Chondrocyte (in vitro differentiated cells): Measurements from ENCODE around the gene B3GNT9. TPM values are rescaled to one million over a fixed set of nuclear protein-coding genes. Genes with fewer than 3 reads are reported as not detected.
A peak's percentile ranks its signal among the peaks of the same experiment; 100 is the strongest.

ENCODE experiments used
- DNase-seq: peaks from one replicate; pipeline ENCODE4 v3.0.0; 2021; ENCODE audit warnings: mixed read lengths, low spot score
- H3K27ac Mint-ChIP-seq: one replicate; pipeline ENCODE4 v1.8.0; 2021; ENCODE audit warnings: mild to moderate bottlenecking, moderate library complexity, mixed read lengths; ENCODE audit not compliant: unreplicated experiment
- H3K27me3 Mint-ChIP-seq: 2 replicates; pipeline ENCODE4 v1.8.0; 2021; ENCODE audit warnings: low read depth, mixed read lengths
- H3K36me3 Mint-ChIP-seq: 2 replicates; pipeline ENCODE4 v1.8.0; 2021; ENCODE audit warnings: low read depth, mixed read lengths
- H3K4me1 Mint-ChIP-seq: 2 replicates; pipeline ENCODE4 v1.8.0; 2021; ENCODE audit warnings: low read depth, mild to moderate bottlenecking, mixed read lengths
- H3K4me3 Mint-ChIP-seq: one replicate; pipeline ENCODE4 v1.8.0; 2021; ENCODE audit warnings: mild to moderate bottlenecking, moderate library complexity, mixed read lengths; ENCODE audit not compliant: unreplicated experiment
- H3K9me3 Mint-ChIP-seq: 2 replicates; pipeline ENCODE4 v1.8.0; 2021; ENCODE audit warnings: low read depth, mixed read lengths
- total RNA-seq: library from RNA; stranded (reverse); gene quantifications from 3 replicates; pipeline ENCODE4 v1.2.1, GENCODE V29; 2021
- TF ChIP-seq, protein P1 (sequence below): fragments of 200-600 bp; sonication (generic); IDR thresholded peaks from 2 replicates; pipeline ENCODE4 v1.5.0; 2021; ENCODE audit warnings: antibody characterized with exemption, mild to moderate bottlenecking, moderate library complexity

Gene B3GNT9
- total RNA-seq, 1 donor from 2014 or later = 41.4 TPM

DNA sequence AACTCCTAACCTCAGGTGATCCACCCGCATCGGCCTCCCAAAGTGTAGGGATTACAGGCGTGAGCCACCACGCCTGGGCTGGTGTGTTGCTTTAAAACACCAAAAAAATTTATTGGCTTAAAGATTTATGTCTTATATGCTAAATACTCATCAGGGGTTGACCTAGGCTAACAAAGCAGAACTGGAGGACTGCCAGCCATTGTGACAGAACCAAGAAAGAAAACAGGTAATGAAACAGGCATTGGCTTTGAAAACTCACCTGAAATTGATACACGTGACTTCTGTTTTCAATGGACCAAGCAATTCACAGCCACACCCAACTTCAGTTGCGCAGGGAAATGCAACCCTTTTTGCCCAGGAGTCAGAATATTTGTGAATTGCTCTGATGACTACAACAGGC is 46.0 kb downstream of the B3GNT9 start:
- no peak overlapping the region for H3K27ac Mint-ChIP-seq
- DNase-seq = no peak
- H3K36me3 Mint-ChIP-seq = peaks cover 4% of the 10 kb centered on the region
- no peaks in the 10 kb centered on the region for H3K9me3 Mint-ChIP-seq
- TF ChIP-seq, protein P1, sequence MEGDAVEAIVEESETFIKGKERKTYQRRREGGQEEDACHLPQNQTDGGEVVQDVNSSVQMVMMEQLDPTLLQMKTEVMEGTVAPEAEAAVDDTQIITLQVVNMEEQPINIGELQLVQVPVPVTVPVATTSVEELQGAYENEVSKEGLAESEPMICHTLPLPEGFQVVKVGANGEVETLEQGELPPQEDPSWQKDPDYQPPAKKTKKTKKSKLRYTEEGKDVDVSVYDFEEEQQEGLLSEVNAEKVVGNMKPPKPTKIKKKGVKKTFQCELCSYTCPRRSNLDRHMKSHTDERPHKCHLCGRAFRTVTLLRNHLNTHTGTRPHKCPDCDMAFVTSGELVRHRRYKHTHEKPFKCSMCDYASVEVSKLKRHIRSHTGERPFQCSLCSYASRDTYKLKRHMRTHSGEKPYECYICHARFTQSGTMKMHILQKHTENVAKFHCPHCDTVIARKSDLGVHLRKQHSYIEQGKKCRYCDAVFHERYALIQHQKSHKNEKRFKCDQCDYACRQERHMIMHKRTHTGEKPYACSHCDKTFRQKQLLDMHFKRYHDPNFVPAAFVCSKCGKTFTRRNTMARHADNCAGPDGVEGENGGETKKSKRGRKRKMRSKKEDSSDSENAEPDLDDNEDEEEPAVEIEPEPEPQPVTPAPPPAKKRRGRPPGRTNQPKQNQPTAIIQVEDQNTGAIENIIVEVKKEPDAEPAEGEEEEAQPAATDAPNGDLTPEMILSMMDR = no peak
- H3K4me3 Mint-ChIP-seq = no peak overlapping the region
- H3K4me1 Mint-ChIP-seq = peaks cover 11% of the 10 kb centered on the region
- H3K27me3 Mint-ChIP-seq = no peaks in the 10 kb centered on the region

DNA sequence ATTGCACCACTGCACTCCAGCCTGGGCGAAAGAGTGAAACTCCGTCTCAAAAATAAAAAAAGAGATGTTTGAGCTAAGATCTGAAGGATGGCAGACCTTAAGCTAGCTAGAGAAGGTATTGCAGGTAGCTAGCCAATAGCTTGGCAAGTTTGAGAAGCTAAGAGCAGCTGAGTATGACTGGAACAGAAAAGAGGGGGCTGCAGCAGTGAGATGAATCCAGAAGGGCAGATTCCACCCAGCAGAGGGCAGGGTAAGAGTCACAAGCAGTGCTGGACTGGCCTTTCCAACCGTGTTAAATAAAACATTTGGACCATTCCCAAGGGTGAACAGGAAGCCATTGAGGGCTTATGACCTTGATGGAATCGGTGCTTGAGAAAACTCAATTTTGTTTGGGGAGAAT is 46.7 kb downstream of the B3GNT9 start:
- Mint-ChIP-seq H3K4me3 (no peak overlapping the region), H3K4me1 (peaks cover 6% of the 10 kb centered on the region), H3K36me3 (peaks cover 4% of the 10 kb centered on the region), H3K27me3 (no peaks in the 10 kb centered on the region), H3K9me3 (no peaks in the 10 kb centered on the region), H3K27ac (no peak overlapping the region)
- DNase-seq = no peak
- TF ChIP-seq, protein P1 = peak; percentile 68

DNA sequence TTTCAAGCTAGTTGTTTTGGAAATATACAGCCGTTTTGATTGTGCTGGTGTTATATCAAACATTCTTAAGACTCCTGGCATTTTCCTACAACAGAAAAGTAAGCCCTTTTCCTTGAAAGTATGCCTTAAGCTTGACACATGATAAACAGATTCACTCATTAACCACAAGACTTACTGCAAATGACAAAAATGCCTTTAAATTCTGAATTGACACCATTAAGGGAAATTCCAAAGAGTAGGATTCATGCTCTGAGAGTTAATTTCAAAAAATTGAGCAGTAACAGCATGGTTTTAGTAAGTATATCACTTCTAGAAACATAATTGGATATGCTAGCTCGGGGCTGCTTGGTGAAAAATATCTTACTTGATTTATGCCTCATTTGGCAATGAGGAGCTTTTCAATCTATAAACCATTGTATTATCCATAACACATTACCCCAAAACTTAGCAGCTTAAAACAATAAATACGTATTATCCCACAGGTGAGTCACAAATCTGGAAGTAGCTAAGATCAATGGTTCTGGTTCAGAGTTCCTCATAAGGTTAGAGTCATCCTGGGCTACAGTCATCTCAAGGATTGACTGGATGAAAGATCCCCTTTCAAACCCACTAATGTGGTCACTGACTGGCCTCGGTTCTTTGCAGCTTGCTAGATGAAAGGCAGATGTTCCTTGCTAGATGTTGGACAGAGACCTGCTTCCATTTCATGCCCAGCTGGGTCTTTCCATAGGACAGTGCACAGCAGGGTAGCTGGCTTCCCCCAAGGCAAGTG is 49.3 kb downstream of the B3GNT9 start:
- no peak overlapping the region for H3K4me3 Mint-ChIP-seq
- no peaks in the 10 kb centered on the region for H3K9me3 Mint-ChIP-seq
- H3K36me3 Mint-ChIP-seq = peaks cover 4% of the 10 kb centered on the region
- peaks cover 4% of the 10 kb centered on the region for H3K4me1 Mint-ChIP-seq
- H3K27ac Mint-ChIP-seq = no peak overlapping the region
- H3K27me3 Mint-ChIP-seq = no peaks in the 10 kb centered on the region
- DNase-seq = no peak
- TF ChIP-seq, protein P1 = peak; percentile 45

DNA sequence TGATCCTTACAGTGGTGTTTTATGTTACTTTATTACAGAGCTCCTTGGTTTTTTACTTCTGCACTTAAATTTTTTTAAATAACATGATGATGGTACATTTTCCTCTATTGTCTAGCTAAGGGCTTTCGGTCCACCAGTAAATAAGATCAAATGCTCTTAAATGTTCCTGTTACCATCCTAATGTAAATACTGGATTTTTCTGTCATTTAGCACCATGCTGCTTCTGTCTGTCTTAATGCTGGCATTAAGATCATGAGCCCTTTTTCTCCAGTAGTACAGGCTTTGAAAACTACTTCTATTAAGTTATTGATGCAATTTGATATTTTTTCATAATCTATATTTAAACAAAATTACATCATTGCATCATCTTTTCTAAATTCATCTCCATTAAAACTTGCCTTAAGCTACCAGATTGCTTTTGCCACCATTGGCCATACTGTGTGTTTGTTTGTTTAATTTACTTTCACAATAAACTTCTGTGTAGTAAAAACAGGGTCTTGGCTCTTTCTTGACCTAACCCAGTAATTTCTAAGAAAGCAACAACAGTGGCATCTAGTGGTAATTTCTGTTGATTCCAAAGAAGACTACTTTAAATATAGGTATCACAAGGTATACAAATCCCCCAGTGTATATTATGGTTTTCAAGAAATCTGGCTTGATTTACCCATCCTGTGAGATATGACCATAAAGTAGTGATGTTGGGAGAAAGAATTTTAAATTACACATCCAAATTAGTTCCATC is 50.1 kb downstream of the B3GNT9 start:
- TF ChIP-seq, protein P1 = peak; percentile 81
- Mint-ChIP-seq H3K27ac (no peak overlapping the region), H3K36me3 (peaks cover 4% of the 10 kb centered on the region), H3K4me3 (no peak overlapping the region), H3K9me3 (no peaks in the 10 kb centered on the region), H3K27me3 (no peaks in the 10 kb centered on the region), H3K4me1 (peaks cover 4% of the 10 kb centered on the region)
- DNase-seq = no peak

DNA sequence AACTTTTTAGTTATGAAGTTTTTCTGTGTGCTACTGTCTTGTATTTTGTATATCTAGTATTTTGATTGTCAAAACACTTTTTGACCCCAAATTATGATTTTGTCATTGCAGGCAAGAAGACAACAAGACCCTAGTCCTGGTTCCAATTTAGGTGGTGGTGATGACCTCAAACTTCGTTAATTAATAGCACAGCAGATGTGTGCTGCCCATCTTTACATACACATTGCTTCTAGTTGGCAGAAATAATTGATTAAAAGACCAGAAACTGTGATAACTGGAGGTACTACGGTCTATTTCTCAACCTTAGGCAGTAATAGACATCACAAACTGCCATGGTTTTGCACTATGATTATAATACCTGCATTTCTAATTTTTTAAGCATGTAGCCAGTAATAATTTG is 52.2 kb downstream of the B3GNT9 start:
- no peak overlapping the region for H3K27ac Mint-ChIP-seq
- peaks cover 4% of the 10 kb centered on the region for H3K4me1 Mint-ChIP-seq
- H3K9me3 Mint-ChIP-seq = no peaks in the 10 kb centered on the region
- TF ChIP-seq, protein P1 = no peak
- peaks cover 4% of the 10 kb centered on the region for H3K36me3 Mint-ChIP-seq
- H3K27me3 Mint-ChIP-seq = no peaks in the 10 kb centered on the region
- DNase-seq = no peak
- H3K4me3 Mint-ChIP-seq = no peak overlapping the region

Other genes with a start within 250 kb of the B3GNT9 start
- gene CDH16, start 232.1 kb downstream of the B3GNT9 start, total RNA-seq = not detected in 3 replicates
- 0.75 to 6.5 TPM (median 4.4 TPM) in 3 replicates for gene RRAD, start 225.5 kb downstream of the B3GNT9 start, total RNA-seq
- gene CIAO2B, start 216.6 kb downstream of the B3GNT9 start, total RNA-seq = 55.9 to 64.9 TPM (median 61.3 TPM) in 3 replicates
- 25.2 to 27.9 TPM (median 26.0 TPM) in 3 replicates for gene CES2, start 215.5 kb downstream of the B3GNT9 start, total RNA-seq
- 0.12 to 0.75 TPM (median 0.13 TPM) in 3 replicates for gene CES3, start 189.7 kb downstream of the B3GNT9 start, total RNA-seq
- 1.6 to 6.6 TPM (median 2.6 TPM) in 3 replicates for gene CES4A, start 162.4 kb downstream of the B3GNT9 start, total RNA-seq
- 56.6 to 62.7 TPM (median 61.3 TPM) in 3 replicates for gene CBFB, start 121.8 kb downstream of the B3GNT9 start, total RNA-seq
- 14.0 to 18.2 TPM (median 14.9 TPM) in 3 replicates for gene PHAF1, start 41.1 kb downstream of the B3GNT9 start, total RNA-seq
- 16.6 to 20.0 TPM (median 19.1 TPM) in 3 replicates for gene TRADD, start 8.9 kb upstream of the B3GNT9 start, total RNA-seq
- gene FBXL8, start 9.0 kb upstream of the B3GNT9 start, total RNA-seq = 14.6 to 17.5 TPM (median 16.0 TPM) in 3 replicates
- gene HSF4, start 13.7 kb upstream of the B3GNT9 start, total RNA-seq = 11.6 to 19.0 TPM (median 15.7 TPM) in 3 replicates
- 21.9 to 34.6 TPM (median 31.2 TPM) in 3 replicates for gene NOL3, start 19.5 kb upstream of the B3GNT9 start, total RNA-seq
- 28.0 to 45.0 TPM (median 29.9 TPM) in 3 replicates for gene MATCAP1, start 33.0 kb upstream of the B3GNT9 start, total RNA-seq
- gene EXOC3L1, start 39.1 kb upstream of the B3GNT9 start, total RNA-seq = not detected in 3 replicates
- gene E2F4, start 41.2 kb upstream of the B3GNT9 start, total RNA-seq = 31.9 to 41.0 TPM (median 33.4 TPM) in 3 replicates
- gene ELMO3, start 48.1 kb upstream of the B3GNT9 start, total RNA-seq = 1.1 to 1.2 TPM (median 1.1 TPM) in 3 replicates
- 41.7 to 55.7 TPM (median 43.2 TPM) in 3 replicates for gene TMEM208, start 76.1 kb upstream of the B3GNT9 start, total RNA-seq
- gene FHOD1, start 96.5 kb upstream of the B3GNT9 start, total RNA-seq = 32.9 to 50.1 TPM (median 35.6 TPM) in 3 replicates
- gene SLC9A5, start 98.0 kb upstream of the B3GNT9 start, total RNA-seq = 3.0 to 5.6 TPM (median 3.4 TPM) in 3 replicates
- gene PLEKHG4, start 128.5 kb upstream of the B3GNT9 start, total RNA-seq = 17.5 to 22.4 TPM (median 18.9 TPM) in 3 replicates
- gene KCTD19, start 175.7 kb upstream of the B3GNT9 start, total RNA-seq = not detected in 3 replicates
- gene LRRC36, start 175.8 kb upstream of the B3GNT9 start, total RNA-seq = 0.20 TPM in 1 of 3 replicates, not detected in the others
- gene TPPP3, start 242.5 kb upstream of the B3GNT9 start, total RNA-seq = 2.7 to 3.6 TPM (median 3.3 TPM) in 3 replicates